HG02759 (cell line): ENCODE measurements around the gene SYNPR.

Experiments used
- ATAC-seq: cut with Tn5 transposase; IDR thresholded peaks from one replicate; pipeline ENCODE4 v1.9.1; 2021; ENCODE audit warnings: mild to moderate bottlenecking, moderate library complexity; ENCODE audit not compliant: unreplicated experiment

Gene SYNPR

GRCh38 chr3:63523100-63523499, 245.0 kb downstream of the SYNPR start:
- no peak for ATAC-seq

- ATAC-seq = no peak
Measured at GRCh38 chr3:63528325-63529000, 250.4 kb downstream of the SYNPR start.

- no peak for ATAC-seq
Measured at GRCh38 chr3:63532521-63532920, 254.4 kb downstream of the SYNPR start.

- ATAC-seq = no peak
Measured at GRCh38 chr3:63538919-63539318, 260.8 kb downstream of the SYNPR start.

GRCh38 chr3:63555767-63556166, 277.7 kb downstream of the SYNPR start:
- no peak for ATAC-seq

GRCh38 chr3:63556401-63556800, 278.3 kb downstream of the SYNPR start:
- no peak for ATAC-seq

GRCh38 chr3:63557912-63558311, 279.8 kb downstream of the SYNPR start:
- ATAC-seq = peak; percentile 72

- ATAC-seq = no peak
Measured at GRCh38 chr3:63559884-63560283, 281.8 kb downstream of the SYNPR start.

GRCh38 chr3:63561879-63562278, 283.8 kb downstream of the SYNPR start:
- ATAC-seq = no peak

- ATAC-seq = no peak
Measured at GRCh38 chr3:63562323-63562722, 284.2 kb downstream of the SYNPR start.

- no peak for ATAC-seq
Measured at GRCh38 chr3:63563572-63563971, 285.5 kb downstream of the SYNPR start.

GRCh38 chr3:63565220-63565619, 287.1 kb downstream of the SYNPR start:
- ATAC-seq = no peak

GRCh38 chr3:63571682-63572081, 293.6 kb downstream of the SYNPR start:
- ATAC-seq = no peak

GRCh38 chr3:63576846-63577245, 298.7 kb downstream of the SYNPR start:
- no peak for ATAC-seq

GRCh38 chr3:63578858-63579257, 300.8 kb downstream of the SYNPR start:
- ATAC-seq = no peak

- no peak for ATAC-seq
Measured at GRCh38 chr3:63580151-63580550, 302.0 kb downstream of the SYNPR start.

GRCh38 chr3:63582943-63583500, 304.9 kb downstream of the SYNPR start:
- no peak for ATAC-seq

- no peak for ATAC-seq
Measured at GRCh38 chr3:63584681-63585080, 306.6 kb downstream of the SYNPR start.

- ATAC-seq = no peak
Measured at GRCh38 chr3:63585927-63586326, 307.8 kb downstream of the SYNPR start.

- no peak for ATAC-seq
Measured at GRCh38 chr3:63588895-63589294, 310.8 kb downstream of the SYNPR start.

GRCh38 chr3:63593779-63594178, 315.7 kb downstream of the SYNPR start:
- no peak for ATAC-seq

- ATAC-seq = no peak
Measured at GRCh38 chr3:63595221-63595620, 317.1 kb downstream of the SYNPR start.

- ATAC-seq = no peak
Measured at GRCh38 chr3:63597019-63597418, 318.9 kb downstream of the SYNPR start.
